Measurements from ENCODE around the gene ATP2C2.

The ATP2C2 gene

GRCh38 chr16:84482951-84483881 is 114.9 kb downstream of the ATP2C2 start:
- Histone ChIP-seq H3K4me3 (ENCODE audit: low read length) (no peak overlapping the region), H3K27ac (ENCODE audit: low read depth, low read length) (no peak overlapping the region), H3K4me2 (ENCODE audit: low read length) (no peak overlapping the region), H4K20me1 (ENCODE audit: control insufficient read depth, insufficient read depth, low read depth, low read length) (no peaks in the 10 kb centered on the region), H3K9me3 (ENCODE audit: control insufficient read depth, insufficient read depth, low read length) (no peaks in the 10 kb centered on the region), H3K9me2 (replicated peaks; ENCODE audit: control insufficient read depth, low read length) (no peaks in the 10 kb centered on the region), H3K36me3 (ENCODE audit: control insufficient read depth, low read length) (no peaks in the 10 kb centered on the region), H3K4me1 (ENCODE audit: control insufficient read depth, low read length) (no peaks in the 10 kb centered on the region), H3K79me2 (ENCODE audit: control insufficient read depth, low read length) (no peaks in the 10 kb centered on the region), H3K27me3 (ENCODE audit: control insufficient read depth, low read length) (no peaks in the 10 kb centered on the region), H3F3A (ENCODE audit: control insufficient read depth, insufficient read depth) (no peaks in the 10 kb centered on the region)
- TF ChIP-seq EZH2phosphoT487 (IDR thresholded peaks at IDR 0.05; ENCODE audit: borderline replicate concordance, low read length) (no peak), CTCF (IDR thresholded peaks at IDR 0.05; ENCODE audit: low read depth, low read length, poor library complexity, severe bottlenecking) (no peak)

GRCh38 chr16:84483882-84484565 is 115.7 kb downstream of the ATP2C2 start:
- no peaks in the 10 kb centered on the region for H3K9me2 ChIP-seq (replicated peaks; ENCODE audit: control insufficient read depth, low read length)
- no peaks in the 10 kb centered on the region for H3F3A ChIP-seq (ENCODE audit: control insufficient read depth, insufficient read depth)
- no peaks in the 10 kb centered on the region for H3K79me2 ChIP-seq (ENCODE audit: control insufficient read depth, low read length)
- H3K9me3 ChIP-seq (ENCODE audit: control insufficient read depth, insufficient read depth, low read length), result no peaks in the 10 kb centered on the region
- H4K20me1 ChIP-seq (ENCODE audit: control insufficient read depth, insufficient read depth, low read depth, low read length), result no peaks in the 10 kb centered on the region
- TF ChIP-seq CTCF (IDR thresholded peaks at IDR 0.05; ENCODE audit: low read depth, low read length, poor library complexity, severe bottlenecking), result no peak
- TF ChIP-seq EZH2phosphoT487 (IDR thresholded peaks at IDR 0.05; ENCODE audit: borderline replicate concordance, low read length), result no peak
- no peak overlapping the region for H3K4me3 ChIP-seq (ENCODE audit: low read length)
- no peaks in the 10 kb centered on the region for H3K27me3 ChIP-seq (ENCODE audit: control insufficient read depth, low read length)
- no peak overlapping the region for H3K4me2 ChIP-seq (ENCODE audit: low read length)
- H3K36me3 ChIP-seq (ENCODE audit: control insufficient read depth, low read length), result no peaks in the 10 kb centered on the region
- no peak overlapping the region for H3K27ac ChIP-seq (ENCODE audit: low read depth, low read length)
- no peaks in the 10 kb centered on the region for H3K4me1 ChIP-seq (ENCODE audit: control insufficient read depth, low read length)

GRCh38 chr16:84484579-84485254 is 116.4 kb downstream of the ATP2C2 start:
- Histone ChIP-seq H3K27me3 (ENCODE audit: control insufficient read depth, low read length) (no peaks in the 10 kb centered on the region), H3K27ac (ENCODE audit: low read depth, low read length) (no peak overlapping the region), H3F3A (ENCODE audit: control insufficient read depth, insufficient read depth) (no peaks in the 10 kb centered on the region), H3K4me2 (ENCODE audit: low read length) (no peak overlapping the region), H4K20me1 (ENCODE audit: control insufficient read depth, insufficient read depth, low read depth, low read length) (no peaks in the 10 kb centered on the region), H3K4me1 (ENCODE audit: control insufficient read depth, low read length) (no peaks in the 10 kb centered on the region), H3K4me3 (ENCODE audit: low read length) (no peak overlapping the region), H3K9me3 (ENCODE audit: control insufficient read depth, insufficient read depth, low read length) (no peaks in the 10 kb centered on the region), H3K79me2 (ENCODE audit: control insufficient read depth, low read length) (no peaks in the 10 kb centered on the region), H3K9me2 (replicated peaks; ENCODE audit: control insufficient read depth, low read length) (no peaks in the 10 kb centered on the region), H3K36me3 (ENCODE audit: control insufficient read depth, low read length) (no peaks in the 10 kb centered on the region)
- peak; percentile 65 for TF ChIP-seq CTCF (IDR thresholded peaks at IDR 0.05; ENCODE audit: low read depth, low read length, poor library complexity, severe bottlenecking)
- no peak for TF ChIP-seq EZH2phosphoT487 (IDR thresholded peaks at IDR 0.05; ENCODE audit: borderline replicate concordance, low read length)
